DND-41 (cell line): ENCODE data around the gene OTOF.
A peak's percentile ranks its signal among the peaks of the same experiment; 100 is the strongest.

Source experiments
- ATAC-seq: fragments of 200-7000 bp; cut with Tn5 transposase; 3 replicates; pipeline ENCODE4 v1.9.1; 2021; ENCODE audit warnings: low read depth; ENCODE audit not compliant: insufficient read depth
- DNase-seq: peaks from one replicate; pipeline ENCODE4 v3.0.0-alpha.2; 2020
- H2AFZ ChIP-seq: 2 replicates; pipeline ENCODE4 v1.6.0; 2012; ENCODE audit warnings: low read depth, low read length
- H3K27ac ChIP-seq: 2 replicates; pipeline ENCODE4 v1.5.1; 2012; ENCODE audit warnings: low read length, inconsistent platforms
- H3K27me3 ChIP-seq: fragments of 200-600 bp; sonication (generic); 2 replicates; pipeline ENCODE4 v1.6.0; 2012; ENCODE audit warnings: low read length, mild to moderate bottlenecking, inconsistent platforms; ENCODE audit not compliant: insufficient read depth, poor library complexity
- H3K36me3 ChIP-seq: 2 replicates; pipeline ENCODE4 v1.5.1; 2012; ENCODE audit warnings: low read length, inconsistent platforms; ENCODE audit not compliant: insufficient read depth
- H3K4me1 ChIP-seq: 2 replicates; pipeline ENCODE4 v1.5.1; 2012; ENCODE audit warnings: mild to moderate bottlenecking, low read length; ENCODE audit not compliant: insufficient read depth
- H3K4me2 ChIP-seq: 2 replicates; pipeline ENCODE4 v1.6.0; 2012; ENCODE audit warnings: mild to moderate bottlenecking, moderate library complexity, low read length, inconsistent platforms; ENCODE audit not compliant: insufficient read depth
- H3K4me3 ChIP-seq, 2 experiments: fragments of 200-600 bp in 1 of 2; shearing (Covaris generic) in 1 of 2; 2 replicates each; pipeline ENCODE4 v1.5.1; 2012 to 2016; ENCODE audit warnings: inconsistent platforms in 2 of 2, low read length in 2 of 2, mild to moderate bottlenecking in 2 of 2, low read depth in 1 of 2, moderate library complexity in 1 of 2
- H3K79me2 ChIP-seq: 2 replicates; pipeline ENCODE4 v1.6.0; 2012; ENCODE audit warnings: low read length, inconsistent platforms; ENCODE audit not compliant: insufficient read depth
- H3K9ac ChIP-seq: 2 replicates; pipeline ENCODE4 v1.6.0; 2012; ENCODE audit warnings: low read depth, mild to moderate bottlenecking, inconsistent platforms, low read length, moderate library complexity
- H3K9me3 ChIP-seq: 2 replicates; pipeline ENCODE4 v1.5.1; 2012; ENCODE audit warnings: low read length, moderate library complexity, mild to moderate bottlenecking, inconsistent platforms; ENCODE audit not compliant: insufficient read depth, severe bottlenecking
- H4K20me1 ChIP-seq: 2 replicates; pipeline ENCODE4 v1.6.0; 2012; ENCODE audit warnings: low read length; ENCODE audit not compliant: insufficient read depth
- EZH2 ChIP-seq: IDR thresholded peaks from 3 replicates; pipeline ENCODE4 v1.6.1; 2012; ENCODE audit warnings: borderline replicate concordance, low read depth, mild to moderate bottlenecking, moderate library complexity, low read length, inconsistent platforms; ENCODE audit not compliant: severe bottlenecking
- TF ChIP-seq, protein P1 (sequence below): IDR thresholded peaks from 2 replicates; pipeline ENCODE4 v1.5.1; 2012; ENCODE audit warnings: borderline replicate concordance, low read length, moderate library complexity, mild to moderate bottlenecking; ENCODE audit not compliant: poor library complexity, severe bottlenecking; ENCODE audit errors: extremely low read depth

OTOF gene

DNA sequence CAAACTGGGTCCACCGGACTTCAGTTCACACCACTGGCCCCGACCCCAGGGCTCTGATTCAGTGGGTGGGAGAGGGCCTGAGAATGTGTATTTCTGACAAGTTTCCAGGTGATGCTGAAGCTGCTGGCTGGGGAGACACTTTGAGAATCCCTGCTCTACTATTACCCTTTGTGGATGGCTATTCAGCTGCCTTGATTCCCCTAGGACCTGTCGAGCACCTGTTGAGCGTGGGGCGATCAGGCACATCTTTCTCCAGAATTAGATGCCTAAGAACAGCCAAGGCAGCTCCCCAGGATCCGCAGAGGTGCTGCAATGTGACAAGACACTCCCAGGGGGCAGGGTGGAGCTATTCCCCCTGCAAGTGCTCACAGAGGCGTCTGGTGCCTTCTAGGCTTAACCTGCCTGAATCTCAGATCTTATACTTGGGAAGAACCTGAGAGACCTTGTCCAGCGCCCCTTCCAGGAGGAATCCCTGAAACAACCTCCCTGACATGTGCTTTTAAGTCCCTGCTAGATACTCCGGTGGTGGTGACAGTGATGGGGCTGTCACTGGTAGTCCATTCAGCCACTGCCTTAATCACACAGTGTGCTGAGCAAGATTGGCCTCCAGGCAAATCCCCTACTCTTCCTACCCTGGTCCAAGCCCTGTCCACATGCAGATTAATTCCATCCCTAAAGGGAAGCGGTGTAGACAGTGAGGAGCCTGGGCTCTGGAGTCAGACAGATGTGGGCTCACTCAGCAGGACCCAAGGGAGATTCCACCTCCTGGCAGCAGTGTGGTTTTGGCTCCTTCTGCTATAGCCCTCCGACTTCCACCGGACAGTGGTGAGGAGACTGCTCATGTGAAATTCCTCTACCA, 43.4 kb upstream of the OTOF start:
- Histone ChIP-seq H3K4me2 (no peak overlapping the region), H3K36me3 (no peaks in the 10 kb centered on the region), H3K9me3 (no peaks in the 10 kb centered on the region), H3K79me2 (no peaks in the 10 kb centered on the region), H3K27me3 (no peaks in the 10 kb centered on the region), H3K4me3 (no peak overlapping the region), H3K4me1 (peaks cover 16% of the 10 kb centered on the region), H3K27ac (no peak overlapping the region), H4K20me1 (no peaks in the 10 kb centered on the region; the same call in 1 of the 2 replicates), H3K9ac (no peak overlapping the region), H2AFZ (no peak overlapping the region)
- TF ChIP-seq, protein P1, sequence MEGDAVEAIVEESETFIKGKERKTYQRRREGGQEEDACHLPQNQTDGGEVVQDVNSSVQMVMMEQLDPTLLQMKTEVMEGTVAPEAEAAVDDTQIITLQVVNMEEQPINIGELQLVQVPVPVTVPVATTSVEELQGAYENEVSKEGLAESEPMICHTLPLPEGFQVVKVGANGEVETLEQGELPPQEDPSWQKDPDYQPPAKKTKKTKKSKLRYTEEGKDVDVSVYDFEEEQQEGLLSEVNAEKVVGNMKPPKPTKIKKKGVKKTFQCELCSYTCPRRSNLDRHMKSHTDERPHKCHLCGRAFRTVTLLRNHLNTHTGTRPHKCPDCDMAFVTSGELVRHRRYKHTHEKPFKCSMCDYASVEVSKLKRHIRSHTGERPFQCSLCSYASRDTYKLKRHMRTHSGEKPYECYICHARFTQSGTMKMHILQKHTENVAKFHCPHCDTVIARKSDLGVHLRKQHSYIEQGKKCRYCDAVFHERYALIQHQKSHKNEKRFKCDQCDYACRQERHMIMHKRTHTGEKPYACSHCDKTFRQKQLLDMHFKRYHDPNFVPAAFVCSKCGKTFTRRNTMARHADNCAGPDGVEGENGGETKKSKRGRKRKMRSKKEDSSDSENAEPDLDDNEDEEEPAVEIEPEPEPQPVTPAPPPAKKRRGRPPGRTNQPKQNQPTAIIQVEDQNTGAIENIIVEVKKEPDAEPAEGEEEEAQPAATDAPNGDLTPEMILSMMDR = peak; percentile 34
- TF ChIP-seq EZH2 = no peak
- ATAC-seq = no peak
- DNase-seq = peak; percentile 19

DNA sequence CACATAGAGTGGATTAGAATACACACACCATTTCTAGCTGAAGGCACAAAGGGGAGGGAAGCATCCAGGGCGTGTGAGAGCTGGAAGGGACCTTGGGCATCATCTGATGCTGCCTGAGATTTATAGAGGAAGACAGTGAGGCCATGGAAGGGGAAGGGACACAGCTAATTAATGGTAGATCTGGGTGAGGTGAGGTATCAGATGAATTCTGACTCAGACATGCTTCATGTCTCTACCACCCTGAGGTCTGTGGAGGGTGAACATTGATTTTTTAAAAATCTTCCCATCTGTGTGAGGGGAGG, 42.2 kb upstream of the OTOF start:
- Histone ChIP-seq H3K4me3 (no peak overlapping the region), H3K9ac (no peak overlapping the region), H3K4me1 (peaks cover 16% of the 10 kb centered on the region), H4K20me1 (no peaks in the 10 kb centered on the region; the same call in 1 of the 2 replicates), H3K4me2 (no peak overlapping the region), H3K36me3 (no peaks in the 10 kb centered on the region), H3K27ac (no peak overlapping the region), H3K9me3 (no peaks in the 10 kb centered on the region), H3K27me3 (no peaks in the 10 kb centered on the region), H2AFZ (no peak overlapping the region), H3K79me2 (no peaks in the 10 kb centered on the region)
- no peak for TF ChIP-seq EZH2
- TF ChIP-seq, protein P1 = no peak
- ATAC-seq = no peak
- no peak for DNase-seq

DNA sequence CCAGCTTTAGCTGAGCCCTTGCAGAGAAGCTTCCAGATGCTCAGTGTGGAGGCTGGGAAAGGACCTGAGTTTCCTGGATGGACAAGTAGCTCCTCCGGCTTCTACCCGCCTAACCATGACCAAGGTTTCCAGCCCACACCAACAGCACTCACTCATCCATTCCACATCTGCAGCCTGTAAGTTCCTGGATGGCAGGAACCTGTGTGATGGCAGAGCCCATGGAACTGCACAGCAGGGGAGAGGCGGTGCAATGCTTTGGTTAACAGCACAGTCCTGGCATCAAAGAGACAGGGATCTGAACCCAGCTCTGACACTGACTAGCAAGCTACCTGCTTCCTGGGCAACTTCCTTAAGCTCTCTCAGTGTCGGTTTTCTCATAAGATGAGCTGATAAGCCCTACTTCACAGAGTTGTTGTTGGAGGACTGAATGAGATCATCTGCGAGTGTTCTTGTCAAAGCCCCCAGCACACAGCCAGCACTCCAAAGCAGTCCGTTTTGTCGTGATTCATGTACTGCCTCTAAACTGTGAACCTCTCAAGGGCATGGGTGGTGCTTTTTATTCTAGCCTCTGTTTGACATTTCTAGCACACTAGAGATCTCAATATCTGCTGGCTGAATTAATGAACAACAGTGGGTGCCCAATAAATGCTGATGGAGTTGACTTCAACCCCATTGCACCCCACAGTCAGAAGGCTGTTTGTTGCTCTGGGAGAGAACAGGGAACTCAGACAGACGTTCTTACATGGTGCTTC, 41.6 kb upstream of the OTOF start:
- TF ChIP-seq EZH2 = no peak
- TF ChIP-seq, protein P1 = no peak
- Histone ChIP-seq H3K79me2 (no peaks in the 10 kb centered on the region), H4K20me1 (no peaks in the 10 kb centered on the region; the same call in 1 of the 2 replicates), H3K27ac (no peak overlapping the region), H3K4me2 (0 out of 2 replicates have a peak overlapping the region, but pooled peaks have one; percentile 6), H3K9me3 (no peaks in the 10 kb centered on the region), H3K4me1 (peaks cover 16% of the 10 kb centered on the region), H3K27me3 (no peaks in the 10 kb centered on the region), H3K36me3 (no peaks in the 10 kb centered on the region), H3K9ac (no peak overlapping the region), H2AFZ (no peak overlapping the region), H3K4me3 (no peak overlapping the region)
- DNase-seq (peak; percentile 67), ATAC-seq (peak; percentile 91)
